ENCODE data around the gene HSD17B10.

DNA sequence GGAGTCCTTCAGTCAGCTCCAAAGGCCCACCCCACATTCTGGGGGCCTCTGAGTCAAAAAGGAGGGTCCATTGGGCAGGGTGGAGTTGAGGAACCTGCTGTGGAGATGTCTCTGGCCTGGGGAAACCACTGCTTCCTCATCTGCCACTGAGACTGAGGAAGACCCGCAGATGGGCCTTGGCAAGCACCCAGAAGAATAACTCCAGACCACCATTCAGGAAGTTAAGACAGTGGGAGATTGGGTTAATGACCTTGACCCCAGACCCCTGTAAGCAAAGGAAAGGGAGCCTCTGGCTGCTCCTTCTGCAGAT lies 8.1 kb upstream of the HSD17B10 start:
- TF ChIP-seq CTCF (IDR thresholded peaks at IDR 0.05; ENCODE audit: low read length) (no peak), EZH2 (IDR thresholded peaks at IDR 0.05; ENCODE audit: borderline replicate concordance, low read length) (no peak)
